ENCODE data around the gene IL17B.

- TF ChIP-seq POU5F1 (IDR thresholded peaks at IDR 0.05; ENCODE audit: low read depth, low read length) (no peak), CHD2 (IDR thresholded peaks at IDR 0.05; ENCODE audit: low read length) (no peak), SIRT6 (IDR thresholded peaks at IDR 0.05; ENCODE audit: low read length) (no peak), GABPA (IDR thresholded peaks at IDR 0.05; ENCODE audit: borderline replicate concordance, insufficient read depth, low read length) (no peak), POLR2A (IDR thresholded peaks at IDR 0.05; ENCODE audit: control extremely low read depth in 1 of 2, low read depth in 2 of 2, low read length in 2 of 2) (no peak), RAD21 (IDR thresholded peaks at IDR 0.05 in 1 of 2, conservative IDR thresholded peaks at IDR 0.05 in 1 of 2; ENCODE audit: low read depth in 2 of 2, low read length in 2 of 2) (no peak)
- TF ChIP-seq, protein P1, sequence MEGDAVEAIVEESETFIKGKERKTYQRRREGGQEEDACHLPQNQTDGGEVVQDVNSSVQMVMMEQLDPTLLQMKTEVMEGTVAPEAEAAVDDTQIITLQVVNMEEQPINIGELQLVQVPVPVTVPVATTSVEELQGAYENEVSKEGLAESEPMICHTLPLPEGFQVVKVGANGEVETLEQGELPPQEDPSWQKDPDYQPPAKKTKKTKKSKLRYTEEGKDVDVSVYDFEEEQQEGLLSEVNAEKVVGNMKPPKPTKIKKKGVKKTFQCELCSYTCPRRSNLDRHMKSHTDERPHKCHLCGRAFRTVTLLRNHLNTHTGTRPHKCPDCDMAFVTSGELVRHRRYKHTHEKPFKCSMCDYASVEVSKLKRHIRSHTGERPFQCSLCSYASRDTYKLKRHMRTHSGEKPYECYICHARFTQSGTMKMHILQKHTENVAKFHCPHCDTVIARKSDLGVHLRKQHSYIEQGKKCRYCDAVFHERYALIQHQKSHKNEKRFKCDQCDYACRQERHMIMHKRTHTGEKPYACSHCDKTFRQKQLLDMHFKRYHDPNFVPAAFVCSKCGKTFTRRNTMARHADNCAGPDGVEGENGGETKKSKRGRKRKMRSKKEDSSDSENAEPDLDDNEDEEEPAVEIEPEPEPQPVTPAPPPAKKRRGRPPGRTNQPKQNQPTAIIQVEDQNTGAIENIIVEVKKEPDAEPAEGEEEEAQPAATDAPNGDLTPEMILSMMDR (IDR thresholded peaks at IDR 0.05; ENCODE audit: control extremely low read depth in 1 of 3, insufficient read depth in 1 of 3, low read depth in 1 of 3, low read length in 3 of 3): no peak
- TF ChIP-seq, protein P2, sequence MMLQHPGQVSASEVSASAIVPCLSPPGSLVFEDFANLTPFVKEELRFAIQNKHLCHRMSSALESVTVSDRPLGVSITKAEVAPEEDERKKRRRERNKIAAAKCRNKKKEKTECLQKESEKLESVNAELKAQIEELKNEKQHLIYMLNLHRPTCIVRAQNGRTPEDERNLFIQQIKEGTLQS (IDR thresholded peaks at IDR 0.05; ENCODE audit: insufficient read depth, low read depth, low read length): no peak
Measured at GRCh38 chr5:149410721-149411432, 31.8 kb upstream of the IL17B start.

All from H1 (cell line).